Mesenchymal stem cell (in vitro differentiated cells and primary cell): ENCODE measurements around the gene GABRG3.

Source experiments
- DNase-seq: peaks from one replicate; pipeline ENCODE4 v3.0.0-alpha.2; 2013
- H2AFZ ChIP-seq: one replicate; pipeline ENCODE4 v1.6.1; 2013; ENCODE audit warnings: low read depth, mild to moderate bottlenecking, control low read depth, inconsistent platforms, low read length, moderate library complexity
- H2AK5ac ChIP-seq: 2 replicates; pipeline ENCODE4 v1.6.1; 2013; ENCODE audit warnings: low read length, moderate library complexity, mild to moderate bottlenecking, inconsistent platforms; ENCODE audit not compliant: severe bottlenecking
- H2BK120ac ChIP-seq: one replicate; pipeline ENCODE4 v1.6.1; 2013; ENCODE audit warnings: low read depth, mild to moderate bottlenecking, inconsistent platforms, low read length, moderate library complexity
- H2BK12ac ChIP-seq, 2 experiments: one replicate each; pipeline ENCODE4 v1.6.1; 2013; ENCODE audit warnings: inconsistent platforms in 2 of 2, low read length in 2 of 2, mild to moderate bottlenecking in 2 of 2, moderate library complexity in 2 of 2, control low read depth in 1 of 2
- H2BK15ac ChIP-seq: one replicate; pipeline ENCODE4 v1.6.1; 2013; ENCODE audit warnings: mild to moderate bottlenecking, low read depth, inconsistent platforms; ENCODE audit not compliant: poor library complexity, severe bottlenecking
- H2BK5ac ChIP-seq: 2 replicates; pipeline ENCODE4 v1.6.1; 2013; ENCODE audit warnings: low read depth, mild to moderate bottlenecking, low read length, control low read depth, inconsistent platforms; ENCODE audit not compliant: poor library complexity, severe bottlenecking
- H3K14ac ChIP-seq, 2 experiments: one replicate each; pipeline ENCODE4 v1.6.1; 2013; ENCODE audit warnings: inconsistent platforms in 2 of 2, low read length in 2 of 2, control low read depth in 1 of 2, mild to moderate bottlenecking in 1 of 2, moderate library complexity in 1 of 2
- H3K18ac ChIP-seq, 2 experiments: one replicate each; pipeline ENCODE4 v1.6.1; 2013; ENCODE audit warnings: inconsistent platforms in 2 of 2, low read length in 2 of 2, control low read depth in 1 of 2, low read depth in 1 of 2, mild to moderate bottlenecking in 1 of 2
- H3K23ac ChIP-seq, 2 experiments: one replicate each; pipeline ENCODE4 v1.6.1; 2013; ENCODE audit warnings: inconsistent platforms in 2 of 2, low read length in 2 of 2, mild to moderate bottlenecking in 2 of 2, moderate library complexity in 2 of 2, control low read depth in 1 of 2
- H3K27ac ChIP-seq: 2 replicates; pipeline ENCODE4 v1.5.1; 2013; ENCODE audit warnings: mild to moderate bottlenecking, moderate library complexity, low read length, control low read depth, inconsistent platforms; ENCODE audit not compliant: poor library complexity, severe bottlenecking
- H3K27me3 ChIP-seq, 2 experiments: 2 replicates each; pipeline versions ENCODE4 v1.6.1 to v1.7.0; 2013; ENCODE audit warnings: low read length in 2 of 2, mild to moderate bottlenecking in 2 of 2, moderate library complexity in 2 of 2, control low read depth in 1 of 2, inconsistent platforms in 1 of 2; ENCODE audit not compliant: control insufficient read depth in 1 of 2, insufficient read depth in 1 of 2
- H3K36me3 ChIP-seq, 2 experiments: 2 replicates each; pipeline versions ENCODE4 v1.6.1 to v1.7.0; 2013; ENCODE audit warnings: low read length in 2 of 2, control low read depth in 1 of 2, inconsistent platforms in 1 of 2, low read depth in 1 of 2, mild to moderate bottlenecking in 1 of 2; ENCODE audit not compliant: insufficient read depth in 2 of 2, control insufficient read depth in 1 of 2
- H3K4ac ChIP-seq, 2 experiments: one replicate each; pipeline ENCODE4 v1.6.1; 2013; ENCODE audit warnings: inconsistent platforms in 2 of 2, low read length in 2 of 2, mild to moderate bottlenecking in 2 of 2, moderate library complexity in 2 of 2, control low read depth in 1 of 2, low read depth in 1 of 2
- H3K4me1 ChIP-seq: 2 replicates; pipeline ENCODE4 v1.6.1; 2013; ENCODE audit warnings: low read depth, low read length, control low read depth; ENCODE audit not compliant: control insufficient read depth, insufficient read depth
- H3K4me2 ChIP-seq: 2 replicates; pipeline ENCODE4 v1.6.1; 2013; ENCODE audit warnings: low read length, mild to moderate bottlenecking, inconsistent platforms; ENCODE audit not compliant: poor library complexity, severe bottlenecking
- H3K4me3 ChIP-seq, 2 experiments: 2 replicates each; pipeline versions ENCODE4 v1.5.1 to v1.7.0; 2013; ENCODE audit warnings: low read length in 2 of 2, mild to moderate bottlenecking in 2 of 2, control low read depth in 1 of 2, low read depth in 1 of 2; ENCODE audit not compliant: insufficient read depth in 1 of 2
- H3K79me1 ChIP-seq: replicated peaks from 2 replicates; pipeline ENCODE4 v1.6.1; 2013; ENCODE audit warnings: mild to moderate bottlenecking, control low read depth, low read length, inconsistent platforms; ENCODE audit not compliant: poor library complexity, severe bottlenecking
- H3K9ac ChIP-seq: 2 replicates; pipeline ENCODE4 v1.7.0; 2013; ENCODE audit warnings: mild to moderate bottlenecking, low read length, moderate library complexity
- H3K9me3 ChIP-seq: 2 replicates; pipeline ENCODE4 v1.7.0; 2013; ENCODE audit warnings: mild to moderate bottlenecking, low read length; ENCODE audit not compliant: control insufficient read depth
- H4K8ac ChIP-seq: one replicate; pipeline ENCODE4 v1.6.1; 2013; ENCODE audit warnings: inconsistent platforms, mild to moderate bottlenecking, low read length, moderate library complexity
- H4K91ac ChIP-seq: one replicate; pipeline ENCODE4 v1.6.1; 2013; ENCODE audit warnings: mild to moderate bottlenecking, low read length, inconsistent platforms
- WGBS: methylation state at CpG from one replicate; pipeline ENCODE4 v1.1.7; 2013; ENCODE audit warnings: mixed read lengths; 5-methylcytosine and 5-hydroxymethylcytosine counted together

GABRG3 gene

DNA sequence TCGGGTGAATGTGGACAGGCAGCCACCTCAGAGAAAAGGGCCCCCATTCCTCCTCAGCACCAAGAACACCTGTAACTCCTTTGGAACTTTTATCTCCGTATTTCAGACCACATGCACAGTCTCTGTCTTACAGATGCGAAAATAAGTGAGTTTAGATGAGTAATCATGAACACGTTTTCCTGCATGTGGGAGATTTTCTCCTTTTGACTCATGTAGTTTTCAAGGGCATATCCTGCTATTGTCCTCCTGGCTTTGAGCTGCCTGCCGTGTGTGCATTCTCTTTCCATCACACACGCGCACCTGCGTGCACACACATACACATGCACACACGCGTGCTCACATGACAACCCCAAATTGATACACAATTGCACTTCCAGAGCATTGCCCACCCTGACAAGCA lies 239.2 kb downstream of the GABRG3 start:
- no peak overlapping the region for H3K23ac ChIP-seq
- H2AFZ ChIP-seq, result no peak overlapping the region
- no peak overlapping the region for H3K14ac ChIP-seq
- no peak overlapping the region for H4K8ac ChIP-seq
- no peak overlapping the region for H3K9ac ChIP-seq
- no peak for DNase-seq
- no peak overlapping the region for H3K4ac ChIP-seq
- H2BK5ac ChIP-seq, result no peak overlapping the region
- H4K91ac ChIP-seq, result no peak overlapping the region
- no peak overlapping the region for H2BK12ac ChIP-seq
- no peaks in the 10 kb centered on the region for H3K9me3 ChIP-seq
- no peak overlapping the region for H2AK5ac ChIP-seq
- WGBS, result 91% methylated on average over 9 of the region's 10 CpGs
- H2BK120ac ChIP-seq, result no peak overlapping the region
- H3K18ac ChIP-seq, result no peak overlapping the region
- no peaks in the 10 kb centered on the region for H3K36me3 ChIP-seq
- H3K4me2 ChIP-seq, result no peak overlapping the region
- H3K4me3 ChIP-seq, result no peak overlapping the region
- H3K79me1 ChIP-seq, result no peaks in the 10 kb centered on the region
- no peaks in the 10 kb centered on the region for H3K4me1 ChIP-seq
- H3K27ac ChIP-seq, result no peak overlapping the region
- H3K27me3 ChIP-seq, result no peaks in the 10 kb centered on the region
- H2BK15ac ChIP-seq, result no peak overlapping the region

DNA sequence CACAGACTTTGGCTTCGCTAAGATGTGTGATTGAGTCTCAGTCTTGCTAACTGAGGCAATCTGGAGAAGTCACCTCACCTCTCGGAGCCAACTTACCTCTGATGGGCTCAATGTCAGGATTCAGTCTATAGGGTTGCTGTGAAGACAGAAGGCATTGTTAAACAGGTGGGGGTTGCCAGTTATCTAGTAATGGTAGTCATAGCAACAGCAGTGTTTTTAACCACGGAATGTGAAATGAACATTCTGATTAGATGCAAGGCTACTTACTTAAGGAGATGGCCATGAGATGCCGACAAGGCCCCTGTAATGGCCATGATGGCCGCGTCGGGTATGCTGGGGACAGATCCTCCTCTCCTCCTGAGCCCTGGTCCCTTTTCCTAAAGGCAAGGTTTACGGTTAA lies 243.1 kb downstream of the GABRG3 start:
- Histone ChIP-seq H2BK120ac (no peak overlapping the region), H3K18ac (no peak overlapping the region), H4K8ac (no peak overlapping the region), H3K79me1 (no peaks in the 10 kb centered on the region), H3K27me3 (no peaks in the 10 kb centered on the region), H3K4me3 (no peak overlapping the region), H3K9me3 (no peaks in the 10 kb centered on the region), H3K4ac (no peak overlapping the region), H4K91ac (no peak overlapping the region), H3K4me1 (no peaks in the 10 kb centered on the region), H2BK12ac (no peak overlapping the region), H2BK5ac (no peak overlapping the region), H2AFZ (no peak overlapping the region), H3K36me3 (no peaks in the 10 kb centered on the region), H2BK15ac (no peak overlapping the region), H3K27ac (no peak overlapping the region), H3K23ac (no peak overlapping the region), H3K14ac (no peak overlapping the region), H3K4me2 (no peak overlapping the region), H3K9ac (no peak overlapping the region), H2AK5ac (no peak overlapping the region)
- DNase-seq, result no peak
- 77% methylated on average over 7 of the region's 8 CpGs for WGBS

DNA sequence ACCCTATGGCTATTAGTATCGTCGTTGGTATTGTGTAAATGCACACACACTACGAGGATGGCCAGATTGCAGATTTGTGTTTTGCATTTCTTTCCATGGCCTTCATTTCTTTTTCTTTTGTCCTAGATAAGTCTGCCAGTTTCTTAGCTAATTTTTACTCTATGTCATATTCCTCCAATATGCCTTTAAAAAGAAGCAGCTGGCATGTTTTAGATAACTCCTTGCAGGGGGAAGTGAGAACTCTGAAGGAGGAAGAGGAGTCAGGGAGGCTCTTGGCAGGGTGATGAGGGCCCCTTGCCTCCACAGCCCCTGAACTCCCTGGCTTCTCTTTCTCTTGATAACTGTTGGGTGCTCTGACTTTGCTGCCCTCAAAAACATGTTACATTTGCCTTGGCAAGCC lies 244.0 kb downstream of the GABRG3 start:
- H3K9me3 ChIP-seq, result no peaks in the 10 kb centered on the region
- H3K4ac ChIP-seq, result no peak overlapping the region
- no peak overlapping the region for H3K23ac ChIP-seq
- H3K36me3 ChIP-seq, result no peaks in the 10 kb centered on the region
- H4K91ac ChIP-seq, result no peak overlapping the region
- no peak overlapping the region for H3K27ac ChIP-seq
- H3K9ac ChIP-seq, result no peak overlapping the region
- no peak for DNase-seq
- H2AFZ ChIP-seq, result no peak overlapping the region
- no peak overlapping the region for H3K18ac ChIP-seq
- no peak overlapping the region for H3K4me3 ChIP-seq
- no peak overlapping the region for H2AK5ac ChIP-seq
- no peaks in the 10 kb centered on the region for H3K27me3 ChIP-seq
- no peak overlapping the region for H2BK15ac ChIP-seq
- no peak overlapping the region for H4K8ac ChIP-seq
- no peak overlapping the region for H3K4me2 ChIP-seq
- 84% methylated on average over 3 of the region's 3 CpGs for WGBS
- no peak overlapping the region for H2BK120ac ChIP-seq
- no peak overlapping the region for H2BK5ac ChIP-seq
- no peaks in the 10 kb centered on the region for H3K4me1 ChIP-seq
- no peak overlapping the region for H2BK12ac ChIP-seq
- no peaks in the 10 kb centered on the region for H3K79me1 ChIP-seq
- no peak overlapping the region for H3K14ac ChIP-seq

DNA sequence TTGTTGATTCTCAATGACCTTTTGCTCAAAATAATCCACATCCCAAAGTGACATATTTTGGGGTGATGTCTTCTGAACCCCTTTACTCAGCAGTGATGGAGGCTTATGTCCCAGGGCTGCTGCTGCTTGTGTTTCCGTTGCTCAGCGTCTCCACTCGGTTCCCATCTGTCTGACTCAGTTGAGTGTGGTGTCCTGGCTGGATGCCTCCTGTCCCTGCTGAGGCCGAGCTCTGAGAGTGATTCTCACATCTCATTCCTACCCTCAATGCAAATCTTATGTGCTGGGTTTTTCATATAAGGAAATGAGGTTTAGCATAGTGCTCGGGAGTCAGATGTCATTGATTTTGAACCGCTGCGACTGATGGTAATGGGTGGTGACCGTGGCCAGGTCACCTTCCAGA lies 247.4 kb downstream of the GABRG3 start:
- Histone ChIP-seq H3K18ac (no peak overlapping the region), H2AFZ (no peak overlapping the region), H3K4me3 (no peak overlapping the region), H3K9ac (no peak overlapping the region), H3K27ac (no peak overlapping the region), H2BK15ac (no peak overlapping the region), H4K8ac (no peak overlapping the region), H3K4me1 (no peaks in the 10 kb centered on the region), H3K9me3 (no peaks in the 10 kb centered on the region), H2AK5ac (no peak overlapping the region), H3K79me1 (no peaks in the 10 kb centered on the region), H3K14ac (no peak overlapping the region), H3K27me3 (no peaks in the 10 kb centered on the region), H2BK5ac (no peak overlapping the region), H3K4me2 (no peak overlapping the region), H4K91ac (no peak overlapping the region), H2BK12ac (no peak overlapping the region), H2BK120ac (no peak overlapping the region), H3K23ac (no peak overlapping the region), H3K36me3 (no peaks in the 10 kb centered on the region), H3K4ac (no peak overlapping the region)
- no peak for DNase-seq
- 82% methylated on average over 6 of the region's 8 CpGs for WGBS
